HG02938 (cell line): ENCODE results near the gene PSME3.

Source experiments
- ATAC-seq: cut with Tn5 transposase; IDR thresholded peaks from one replicate; pipeline ENCODE4 v1.9.1; 2021; ENCODE audit warnings: mild to moderate bottlenecking, moderate library complexity; ENCODE audit not compliant: unreplicated experiment

The PSME3 gene

DNA sequence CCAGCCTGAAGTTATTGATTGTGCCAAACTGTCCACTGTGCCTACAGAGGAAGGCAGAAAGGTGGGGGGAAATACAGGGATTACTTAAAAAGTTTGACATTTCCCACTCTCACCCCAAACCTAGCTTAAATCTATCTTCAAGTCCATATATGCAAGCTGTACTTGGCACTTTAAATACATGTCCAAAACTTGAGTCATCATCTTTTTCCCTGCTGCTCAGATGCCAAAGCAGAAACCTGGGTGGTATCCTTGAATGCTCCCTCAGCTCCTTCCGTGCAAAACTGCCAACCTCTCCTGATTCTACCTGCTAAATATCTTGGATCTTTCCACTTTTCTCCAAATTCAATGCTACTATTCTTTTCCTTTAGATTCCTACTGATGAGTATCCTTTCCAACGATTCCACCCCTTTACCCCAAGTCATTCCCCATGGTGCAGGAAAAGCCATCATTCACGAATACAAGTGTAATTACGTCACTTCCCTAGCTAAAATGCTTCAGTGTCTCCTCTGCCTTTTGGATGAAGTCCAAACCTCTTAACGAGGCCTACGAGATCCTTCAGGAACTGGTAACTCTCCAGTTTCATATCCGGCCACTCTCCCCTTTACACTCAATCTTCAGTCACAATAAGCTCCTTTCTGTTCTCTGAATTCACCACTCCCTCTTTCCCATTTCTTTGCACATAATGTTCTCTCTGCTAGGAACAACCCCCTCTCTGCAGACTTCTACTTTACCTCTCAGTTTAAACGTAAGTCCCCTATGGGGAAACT is 18.4 kb upstream of the PSME3 start:
- no peak for ATAC-seq

DNA sequence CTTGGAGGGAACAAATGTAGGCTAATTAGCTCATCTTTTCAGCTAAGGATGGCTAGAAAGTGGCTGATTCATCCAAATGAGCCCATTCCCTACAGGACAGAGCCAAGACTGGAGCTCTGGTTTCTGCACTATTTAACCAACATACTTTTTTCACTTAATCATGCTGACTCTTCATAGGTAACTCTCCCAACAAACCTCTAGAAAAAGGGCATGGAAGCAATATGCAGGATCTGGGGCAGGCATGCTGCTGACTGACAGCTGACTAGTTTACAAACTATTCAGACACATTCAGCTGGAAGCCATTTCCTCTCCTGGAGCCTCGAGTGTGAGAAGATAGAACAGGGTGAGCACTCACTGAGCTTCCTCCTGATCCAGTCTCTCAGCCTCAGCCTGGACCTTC is 15.3 kb upstream of the PSME3 start:
- ATAC-seq: no peak

DNA sequence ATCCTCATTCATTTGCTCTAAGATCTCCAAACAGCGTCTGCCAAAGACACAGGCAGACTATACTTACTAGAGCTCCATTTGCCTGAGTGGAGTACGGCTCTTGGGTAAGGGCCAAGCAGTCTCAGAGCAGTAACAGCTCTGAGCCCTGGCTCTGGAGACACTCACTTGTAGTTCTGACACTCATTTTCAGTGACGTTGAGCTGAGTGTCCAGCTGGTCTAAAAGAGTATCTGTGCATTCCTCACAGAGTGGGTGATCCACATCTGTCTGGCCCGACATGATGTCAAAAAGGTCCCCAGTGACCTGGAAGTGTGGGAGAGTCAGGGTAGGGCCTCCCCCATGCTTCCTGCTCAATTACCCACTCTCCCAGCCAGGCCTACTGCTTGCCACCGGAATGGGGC is 14.8 kb upstream of the PSME3 start:
- ATAC-seq: no peak

DNA sequence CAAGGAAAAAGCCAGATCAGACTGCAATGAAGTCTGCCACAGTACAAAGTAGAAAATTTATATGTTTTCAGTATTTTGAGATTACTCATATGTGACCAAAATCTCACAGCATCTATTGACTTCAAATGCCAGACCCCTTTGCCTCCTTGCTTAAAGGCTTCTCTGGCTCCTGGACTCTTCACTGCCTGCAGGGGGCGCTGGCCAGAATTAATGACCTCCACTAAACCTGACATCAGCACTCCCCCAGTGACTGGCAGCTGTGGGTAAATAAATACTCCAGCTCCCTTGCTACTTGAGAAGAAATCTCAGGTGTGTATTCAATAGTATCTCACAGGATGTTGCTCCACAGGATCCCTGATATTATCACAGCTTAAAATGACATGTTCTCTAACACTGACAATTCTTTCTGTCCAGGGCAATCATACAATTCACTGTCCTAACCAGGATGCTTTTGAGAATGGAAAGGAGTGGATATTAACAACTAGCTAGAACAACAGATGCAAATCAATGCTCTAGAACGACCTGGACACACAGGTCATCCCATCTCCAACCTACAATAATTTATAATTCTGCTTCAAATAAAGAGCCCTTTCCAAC is 13.2 kb upstream of the PSME3 start:
- no peak for ATAC-seq

DNA sequence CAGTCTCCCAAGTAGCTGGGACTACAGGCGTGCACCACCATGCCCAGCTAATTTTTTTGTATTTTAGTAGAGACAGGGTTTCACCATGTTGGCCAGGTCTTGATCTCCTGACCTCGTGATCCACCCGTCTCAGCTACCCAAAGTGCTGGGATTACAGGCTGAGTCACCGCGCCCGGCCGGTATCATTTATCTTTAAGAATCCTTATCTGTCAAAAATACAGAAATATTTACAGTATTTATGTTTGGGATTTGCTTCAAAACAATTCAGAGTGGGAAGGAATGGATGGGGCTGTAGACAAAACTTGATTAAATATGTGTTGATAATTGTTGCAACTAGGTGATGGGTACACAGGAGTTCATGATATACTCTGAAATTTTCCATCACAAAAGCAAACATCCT is 12.0 kb upstream of the PSME3 start:
- ATAC-seq: no peak

DNA sequence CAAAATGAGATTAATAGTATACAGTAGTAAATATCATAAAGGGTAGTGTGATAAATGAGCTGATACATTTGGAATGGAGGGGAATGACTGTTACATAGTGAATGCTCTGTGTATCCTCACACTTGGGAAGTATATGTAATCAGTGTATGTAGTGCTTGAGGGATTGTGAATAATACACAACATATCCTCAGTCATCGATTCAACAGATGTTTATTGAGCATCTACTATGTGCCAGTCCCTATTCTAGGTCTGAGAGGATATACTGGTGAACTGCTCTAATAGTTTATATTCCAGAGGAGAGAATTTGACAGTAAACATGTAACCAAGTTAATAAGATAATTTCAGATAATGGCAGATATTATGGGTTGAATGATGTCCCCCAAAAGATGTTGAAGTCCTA is 5.7 kb upstream of the PSME3 start:
- ATAC-seq: no peak

DNA sequence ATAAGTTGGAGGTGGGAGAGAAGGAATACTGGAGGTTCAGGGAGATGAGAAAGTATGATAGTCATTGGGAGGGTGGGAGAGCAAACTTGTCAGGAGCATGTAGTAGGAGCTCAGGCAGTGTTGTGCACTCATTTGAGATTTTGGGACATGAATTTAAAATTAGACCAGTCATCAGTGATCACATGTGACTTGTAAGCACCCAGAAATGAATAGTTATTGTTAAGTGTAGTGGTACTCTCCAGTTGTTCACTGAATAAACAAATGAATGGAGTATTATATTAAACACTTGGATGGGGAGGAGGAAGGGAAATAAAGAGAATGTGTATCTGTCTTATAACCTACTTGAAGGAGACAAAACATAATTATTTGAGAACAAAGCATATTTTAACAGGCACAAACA is 2.2 kb upstream of the PSME3 start:
- ATAC-seq: no peak

DNA sequence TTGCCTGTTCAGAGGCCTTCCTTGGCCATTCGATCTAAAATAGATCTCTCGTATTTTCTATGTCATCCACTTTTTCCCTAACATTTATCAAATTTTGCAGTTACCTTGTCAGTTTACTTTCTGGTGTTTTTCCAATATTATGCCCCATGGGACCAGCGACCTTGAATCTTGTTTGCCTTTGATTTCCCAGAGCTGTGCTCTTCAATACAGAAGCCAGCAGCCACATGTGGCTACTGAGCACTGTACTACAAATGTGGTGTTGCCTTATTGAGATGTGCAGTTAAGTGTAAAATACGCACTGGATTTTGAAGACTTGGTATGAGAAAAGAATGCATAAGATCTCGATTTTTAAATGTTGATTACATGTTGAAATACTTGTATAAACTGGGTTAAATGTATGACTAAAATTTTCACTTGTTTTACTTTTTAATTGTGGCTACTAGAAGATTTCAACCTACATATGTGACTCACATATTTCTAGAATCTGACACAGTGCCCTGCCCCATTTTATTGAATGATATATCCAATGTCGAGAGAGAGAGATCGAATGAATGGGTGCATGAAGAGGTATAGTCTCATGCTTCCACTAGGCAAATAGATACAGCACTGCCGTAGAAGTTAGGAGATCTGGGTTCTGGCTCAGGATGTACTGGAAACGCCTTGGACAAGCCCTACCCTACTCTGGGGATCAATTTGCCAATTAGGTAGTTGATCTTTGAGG is 824 bp upstream of the PSME3 start:
- ATAC-seq: peak; percentile 20

DNA sequence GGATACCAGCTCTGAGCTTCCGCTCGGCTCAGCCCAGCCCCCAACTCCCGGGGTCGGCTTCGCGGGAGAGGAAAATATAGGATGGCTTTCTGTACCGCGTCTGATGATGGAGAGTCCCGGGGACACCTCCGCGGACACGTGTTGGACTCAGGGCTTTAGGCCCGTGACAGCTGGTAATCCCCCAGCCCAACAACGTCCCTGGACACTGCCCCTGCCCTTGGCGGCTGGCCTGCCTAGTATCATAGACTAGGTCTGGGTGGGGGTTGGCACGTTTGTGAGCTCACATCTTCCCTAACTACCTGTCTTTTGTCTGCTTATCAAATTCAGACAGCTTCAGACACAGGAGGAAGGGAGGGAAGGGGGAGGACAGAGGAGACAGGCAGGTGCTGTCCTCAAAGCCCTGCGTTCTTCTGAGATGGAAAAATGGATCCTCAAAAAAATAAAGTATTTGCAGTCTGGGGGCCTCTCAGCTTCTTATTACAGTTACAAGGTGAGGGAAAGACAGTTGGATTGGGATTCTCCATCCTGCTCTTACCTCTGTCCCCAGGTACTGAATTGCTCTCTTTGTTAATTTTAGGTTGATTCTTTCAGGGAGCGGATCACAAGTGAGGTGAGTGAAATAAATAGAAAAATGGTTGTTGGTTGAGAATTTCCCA is 698 bp downstream of the PSME3 start:
- no peak for ATAC-seq

DNA sequence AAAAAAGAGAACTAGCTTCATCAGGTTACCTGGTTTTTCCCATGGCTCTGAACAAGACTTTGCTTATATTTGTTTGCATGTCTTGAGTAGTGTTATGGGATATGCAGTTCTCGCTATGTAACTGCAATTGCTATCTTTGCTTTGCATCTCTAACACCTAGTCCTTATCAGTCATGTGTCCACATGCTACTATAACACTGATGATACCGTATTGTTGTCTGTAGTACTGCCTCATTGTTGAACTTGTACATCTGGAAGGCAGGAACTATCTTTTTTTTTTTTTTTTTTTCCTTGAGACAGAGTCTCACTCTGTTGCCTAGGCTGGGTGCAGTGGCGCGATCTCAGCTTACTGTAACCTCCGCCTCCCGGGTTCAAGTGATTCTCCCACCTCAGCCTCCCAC is 2.5 kb downstream of the PSME3 start:
- no peak for ATAC-seq

DNA sequence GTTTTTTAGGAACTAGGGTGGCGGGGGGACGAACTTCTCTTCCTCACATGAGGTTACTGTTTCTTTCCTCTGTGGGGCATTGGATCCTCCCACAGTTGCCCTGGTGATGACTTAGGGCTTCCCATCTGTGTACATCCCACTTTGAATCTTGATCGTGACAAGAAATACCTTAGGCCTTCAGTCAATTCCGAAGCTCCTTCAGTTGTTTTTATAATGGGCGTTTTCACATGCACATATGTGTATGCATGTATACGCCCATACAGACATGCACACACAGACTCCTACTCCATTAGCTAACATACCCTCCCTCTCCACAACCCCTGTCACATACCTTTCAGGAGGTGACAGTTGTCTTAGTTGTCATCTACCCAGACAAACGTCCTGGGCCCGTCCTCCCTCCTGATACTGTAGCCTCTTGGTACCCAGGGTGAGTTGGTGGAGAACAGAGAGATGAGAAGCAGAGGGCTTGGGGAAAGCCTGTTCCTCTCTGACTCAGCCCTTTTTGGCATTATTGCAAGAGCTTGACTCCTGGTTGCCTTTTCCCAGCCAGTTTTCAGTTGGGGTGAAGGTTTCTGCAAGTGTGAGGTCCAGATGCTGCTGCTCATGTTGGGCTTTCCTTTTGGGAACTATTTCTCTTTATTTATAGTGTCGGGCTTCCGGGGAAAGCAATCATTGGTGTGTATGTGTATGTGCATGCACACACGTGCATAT is 8.9 kb downstream of the PSME3 start:
- ATAC-seq: no peak

DNA sequence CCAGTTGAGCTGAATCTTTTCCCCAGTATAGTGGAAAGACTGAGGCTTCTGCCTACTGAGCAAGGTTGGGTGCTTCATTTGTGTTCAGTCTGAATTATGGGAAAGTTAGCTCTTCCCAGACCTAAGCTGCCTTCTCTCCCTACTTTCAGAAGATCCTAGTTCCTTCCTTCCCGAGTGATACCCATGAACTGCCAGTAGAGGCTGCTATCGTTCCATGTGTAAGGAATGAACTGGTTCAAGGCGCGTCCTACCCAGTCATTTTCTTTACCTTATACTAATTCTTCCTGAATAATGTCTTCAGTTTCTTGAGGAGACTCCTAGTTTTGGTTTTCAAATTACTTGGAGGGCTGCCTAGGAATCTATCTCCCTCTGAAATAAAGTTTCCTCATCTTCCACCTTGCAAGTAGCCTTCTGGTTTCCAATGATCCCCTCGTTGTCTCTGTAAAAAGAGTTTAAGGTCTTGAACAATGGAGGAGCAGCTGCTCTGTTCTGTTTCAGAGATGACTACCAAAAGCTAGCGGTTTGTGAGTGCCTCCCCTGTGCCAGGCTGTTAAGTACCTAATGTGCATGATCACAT is 10.2 kb downstream of the PSME3 start:
- no peak for ATAC-seq

DNA sequence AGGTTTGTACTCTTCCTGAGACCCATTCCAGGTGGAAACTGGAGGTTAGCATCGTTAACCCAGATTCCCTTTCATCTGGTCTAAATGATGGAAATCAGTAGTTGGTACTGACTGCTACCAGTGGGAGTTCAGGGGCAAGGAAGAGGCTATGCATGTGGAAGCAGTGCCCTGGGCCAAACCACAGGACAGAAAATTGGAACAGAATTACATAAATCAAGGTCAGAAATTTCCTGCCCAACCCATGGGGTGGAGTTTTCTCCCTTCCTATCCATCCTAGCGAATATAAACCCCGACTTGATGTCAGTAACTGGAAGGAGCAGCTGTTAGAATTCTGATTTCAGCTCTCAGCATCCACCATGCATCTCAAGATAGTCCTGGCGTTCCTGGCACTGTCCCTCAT is 11.1 kb downstream of the PSME3 start, which contains the start of gene AOC2:
Gene AOC2 (plus strand): TSS at position 310 of the 400 bp plus-strand sequence. CDS start 47 bp downstream, at position 357.
- no peak for ATAC-seq

DNA sequence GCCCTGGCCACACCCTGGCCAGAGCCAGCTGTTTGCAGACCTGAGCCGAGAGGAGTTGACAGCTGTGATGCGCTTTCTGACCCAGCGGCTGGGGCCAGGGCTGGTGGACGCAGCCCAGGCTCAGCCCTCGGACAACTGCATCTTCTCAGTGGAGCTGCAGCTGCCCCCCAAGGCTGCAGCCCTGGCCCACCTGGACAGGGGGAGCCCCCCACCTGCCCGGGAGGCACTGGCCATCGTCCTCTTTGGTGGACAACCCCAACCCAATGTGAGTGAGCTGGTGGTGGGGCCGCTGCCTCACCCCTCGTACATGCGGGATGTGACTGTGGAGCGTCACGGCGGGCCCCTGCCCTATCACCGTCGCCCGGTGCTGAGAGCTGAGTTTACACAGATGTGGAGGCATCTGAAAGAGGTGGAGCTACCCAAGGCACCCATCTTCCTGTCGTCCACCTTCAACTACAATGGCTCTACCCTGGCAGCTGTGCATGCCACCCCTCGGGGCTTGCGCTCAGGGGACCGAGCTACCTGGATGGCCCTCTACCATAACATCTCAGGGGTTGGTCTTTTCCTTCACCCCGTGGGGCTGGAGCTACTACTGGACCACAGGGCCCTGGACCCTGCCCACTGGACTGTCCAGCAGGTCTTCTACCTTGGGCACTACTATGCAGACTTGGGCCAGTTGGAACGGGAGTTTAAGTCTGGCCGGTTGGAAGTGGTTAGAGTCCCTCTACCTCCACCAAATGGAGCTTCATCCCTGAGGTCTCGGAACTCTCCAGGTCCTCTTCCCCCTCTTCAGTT is 11.8 kb downstream of the PSME3 start:
- ATAC-seq: no peak

DNA sequence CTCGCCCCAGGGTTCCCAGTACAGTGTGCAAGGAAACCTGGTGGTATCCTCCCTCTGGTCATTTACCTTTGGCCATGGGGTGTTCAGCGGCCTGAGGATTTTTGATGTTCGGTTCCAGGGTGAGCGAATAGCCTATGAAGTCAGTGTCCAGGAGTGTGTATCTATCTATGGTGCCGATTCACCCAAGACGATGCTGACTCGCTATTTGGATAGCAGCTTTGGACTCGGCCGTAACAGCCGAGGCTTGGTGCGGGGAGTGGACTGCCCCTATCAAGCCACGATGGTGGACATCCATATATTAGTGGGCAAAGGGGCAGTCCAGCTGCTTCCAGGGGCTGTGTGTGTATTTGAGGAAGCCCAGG is 12.3 kb downstream of the PSME3 start:
- no peak for ATAC-seq

DNA sequence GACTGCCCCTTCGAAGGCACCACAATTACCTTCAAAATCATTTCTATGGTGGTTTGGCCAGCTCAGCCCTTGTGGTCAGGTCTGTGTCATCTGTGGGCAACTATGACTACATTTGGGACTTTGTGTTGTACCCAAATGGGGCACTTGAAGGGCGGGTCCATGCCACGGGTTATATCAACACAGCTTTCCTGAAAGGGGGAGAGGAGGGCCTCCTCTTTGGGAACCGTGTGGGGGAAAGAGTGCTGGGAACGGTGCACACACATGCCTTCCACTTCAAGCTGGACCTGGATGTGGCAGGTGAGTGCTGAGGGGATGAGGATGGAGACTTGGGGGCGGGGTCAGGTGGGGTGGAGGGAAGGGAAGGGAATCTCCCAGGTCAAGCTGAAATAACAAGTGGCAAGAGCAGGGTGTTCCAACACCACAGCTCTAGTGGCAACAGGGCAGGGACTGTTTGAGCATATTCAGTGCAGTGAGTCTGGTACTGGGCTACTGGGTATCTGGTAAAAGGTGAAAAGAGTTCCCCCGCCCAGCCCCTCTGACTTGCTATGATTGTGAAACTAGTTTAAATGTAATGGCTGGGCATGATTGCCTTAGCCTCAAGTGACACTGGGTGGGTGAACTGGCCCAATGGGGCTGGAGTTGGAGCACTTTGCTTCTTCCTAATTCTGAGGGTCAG is 12.9 kb downstream of the PSME3 start:
- no peak for ATAC-seq

DNA sequence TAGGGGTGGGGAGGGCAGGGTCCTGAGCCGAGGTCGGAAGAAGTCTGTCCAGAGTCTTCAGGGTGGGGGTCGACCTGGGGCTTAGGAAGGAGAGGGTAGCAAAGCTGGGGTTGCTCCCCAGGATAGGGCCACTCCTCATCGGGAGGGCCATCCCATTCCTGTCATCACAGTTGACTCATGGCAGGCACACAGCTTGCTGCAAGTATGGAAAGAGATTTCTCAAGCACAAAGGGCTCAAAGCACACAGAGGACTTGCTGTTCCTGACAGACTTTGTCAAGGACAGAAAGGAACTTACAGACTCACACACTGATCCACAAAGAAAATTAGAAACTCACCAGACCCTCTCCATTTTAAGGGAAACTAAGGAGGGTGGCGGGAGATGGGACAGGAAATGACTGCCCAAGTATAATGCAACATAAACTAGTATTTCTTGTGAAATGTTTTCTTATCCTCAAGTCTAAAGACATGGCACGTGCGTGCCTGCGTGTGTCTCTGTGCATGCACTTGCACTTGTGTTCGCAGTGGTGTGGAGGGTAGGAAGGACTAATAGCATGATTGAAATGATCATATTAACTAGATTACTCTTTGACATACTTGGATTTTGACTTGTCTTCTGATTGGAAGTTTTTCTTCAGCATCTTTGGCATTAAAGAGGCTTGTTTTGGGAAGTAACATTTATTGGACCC is 13.5 kb downstream of the PSME3 start:
- no peak for ATAC-seq

DNA sequence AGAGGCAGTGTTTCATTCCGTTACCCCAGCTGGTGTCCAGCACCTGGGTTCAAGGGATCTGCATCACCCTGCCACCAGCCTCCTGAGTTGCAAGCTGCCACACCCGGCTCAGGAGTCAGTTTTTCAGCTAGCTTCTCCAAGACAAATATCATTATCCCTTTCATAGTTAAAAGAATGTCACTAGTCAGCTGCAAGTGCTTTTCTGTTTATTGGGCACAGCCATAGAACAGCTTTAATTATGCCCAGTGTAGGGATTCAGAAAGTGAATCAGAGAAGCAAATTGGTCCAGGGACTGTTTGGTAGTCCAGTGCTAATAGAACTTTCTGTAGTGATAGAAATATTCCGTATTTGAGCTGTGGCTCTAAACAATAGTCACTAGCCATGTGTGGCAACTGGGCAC is 14.9 kb downstream of the PSME3 start:
- no peak for ATAC-seq

DNA sequence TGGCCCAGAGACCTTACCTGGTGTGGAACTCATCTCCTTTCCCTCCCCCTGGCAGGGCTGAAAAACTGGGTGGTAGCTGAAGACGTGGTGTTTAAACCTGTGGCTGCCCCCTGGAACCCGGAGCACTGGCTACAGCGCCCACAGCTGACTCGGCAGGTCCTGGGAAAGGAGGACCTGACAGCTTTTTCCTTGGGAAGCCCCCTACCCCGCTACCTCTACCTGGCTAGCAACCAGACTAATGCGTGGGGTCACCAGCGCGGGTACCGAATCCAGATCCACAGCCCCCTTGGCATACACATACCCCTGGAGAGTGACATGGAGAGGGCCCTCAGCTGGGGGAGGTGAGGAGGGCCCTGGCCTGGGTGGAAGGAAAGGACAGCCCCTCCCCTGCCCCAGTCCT is 15.8 kb downstream of the PSME3 start:
- ATAC-seq: no peak
